Parietal lobe (tissue), 1 donor: ENCODE data around the gene TMEM63A. TPM values are rescaled to one million over a fixed set of nuclear protein-coding genes. Genes with fewer than 3 reads are reported as not detected.

Experiments
- total RNA-seq: library from RNA; depleted of rRNA; stranded (reverse); fragments of >200 nt; gene quantifications from one replicate; pipeline ENCODE4 v1.2.3, GENCODE V29; 2014

TMEM63A gene
- 4.4 TPM for total RNA-seq

DNA sequence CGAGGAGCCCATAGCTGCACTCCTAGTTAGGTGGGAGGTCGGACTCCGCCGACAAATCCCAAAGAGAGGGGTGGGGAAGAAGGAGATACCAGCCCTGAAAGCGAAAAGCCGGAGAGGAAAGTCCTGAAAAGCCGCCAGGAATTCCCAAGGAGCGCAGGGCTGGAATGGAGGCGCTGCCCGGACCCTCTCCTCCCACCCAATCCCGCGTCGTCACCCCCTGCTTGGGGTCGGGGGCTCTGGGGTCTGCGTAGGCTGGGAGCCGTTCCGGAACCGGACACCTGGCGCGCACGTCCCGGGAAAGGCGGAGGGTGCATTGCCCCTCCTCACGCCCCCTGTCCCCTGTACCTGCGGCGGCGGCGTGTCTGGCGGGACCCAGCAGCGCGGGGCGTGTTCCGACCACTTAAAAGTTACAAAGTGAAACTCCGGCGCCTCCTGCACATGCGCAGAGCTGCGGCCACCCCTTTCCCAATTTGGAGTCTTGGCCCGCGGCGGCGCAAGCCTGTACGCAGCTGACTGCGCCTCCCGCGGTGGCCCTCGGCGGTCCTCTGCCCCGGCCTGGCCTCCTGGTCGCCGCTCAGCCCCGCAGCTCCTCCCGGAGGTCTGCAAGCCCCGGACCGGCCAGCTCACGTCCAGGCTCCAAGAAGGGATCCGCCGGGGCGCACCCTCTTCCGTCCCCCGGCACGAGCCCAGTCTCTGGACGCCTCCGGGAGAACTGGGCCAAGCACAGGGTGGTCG is at the start of gene TMEM63A:
Gene TMEM63A, minus strand, starts transcription at position 422 of the 735 bp plus-strand sequence. CDS start 4,800 bp downstream, outside the sequence.

DNA sequence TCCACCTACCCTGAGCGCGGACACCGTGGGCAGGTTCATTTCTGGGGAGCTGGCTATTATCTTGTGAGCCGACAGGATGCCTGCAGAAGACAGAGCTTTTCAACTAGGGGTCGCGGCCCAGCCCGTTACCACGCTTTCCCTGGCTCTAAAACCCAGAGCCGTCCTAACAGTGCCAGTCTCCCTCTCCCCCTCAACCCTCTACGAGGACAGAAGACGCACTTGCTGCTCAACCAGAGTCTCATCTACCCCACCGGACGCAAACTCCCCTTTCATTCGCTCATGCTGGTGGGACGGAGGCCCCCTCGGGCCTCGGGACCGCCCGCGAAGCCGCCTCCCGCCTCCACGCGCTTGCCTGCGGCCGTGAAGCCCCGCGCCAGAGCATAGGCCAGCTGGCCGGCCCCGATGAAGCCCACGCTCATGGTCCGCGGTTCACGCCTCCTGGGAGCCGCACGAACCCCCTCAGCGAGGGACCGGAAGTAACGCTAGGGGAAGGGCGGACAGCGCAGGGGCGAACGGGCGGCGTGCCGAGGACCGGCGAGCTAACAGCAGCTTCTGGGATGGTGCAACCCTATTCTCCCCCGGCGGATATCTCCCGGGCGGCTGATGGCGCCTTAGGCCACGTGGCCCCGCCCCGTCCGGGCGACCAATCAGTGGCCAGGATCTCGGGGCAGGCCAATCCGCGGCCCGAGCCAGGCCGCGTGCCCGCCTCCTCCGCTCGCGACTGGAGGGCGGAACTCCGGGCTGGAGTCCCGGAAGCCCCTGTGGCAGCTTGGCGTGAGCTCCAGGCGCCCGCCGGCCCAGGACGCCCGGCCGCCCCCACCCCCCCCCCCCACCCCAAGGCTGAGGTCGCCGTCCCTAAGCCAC is 41.7 kb upstream of the TMEM63A start, which contains the start of gene PYCR2:
Gene PYCR2, minus strand, starts transcription at position 559 of the 864 bp plus-strand sequence. Its CDS starts 140 bp downstream, at position 419.

DNA sequence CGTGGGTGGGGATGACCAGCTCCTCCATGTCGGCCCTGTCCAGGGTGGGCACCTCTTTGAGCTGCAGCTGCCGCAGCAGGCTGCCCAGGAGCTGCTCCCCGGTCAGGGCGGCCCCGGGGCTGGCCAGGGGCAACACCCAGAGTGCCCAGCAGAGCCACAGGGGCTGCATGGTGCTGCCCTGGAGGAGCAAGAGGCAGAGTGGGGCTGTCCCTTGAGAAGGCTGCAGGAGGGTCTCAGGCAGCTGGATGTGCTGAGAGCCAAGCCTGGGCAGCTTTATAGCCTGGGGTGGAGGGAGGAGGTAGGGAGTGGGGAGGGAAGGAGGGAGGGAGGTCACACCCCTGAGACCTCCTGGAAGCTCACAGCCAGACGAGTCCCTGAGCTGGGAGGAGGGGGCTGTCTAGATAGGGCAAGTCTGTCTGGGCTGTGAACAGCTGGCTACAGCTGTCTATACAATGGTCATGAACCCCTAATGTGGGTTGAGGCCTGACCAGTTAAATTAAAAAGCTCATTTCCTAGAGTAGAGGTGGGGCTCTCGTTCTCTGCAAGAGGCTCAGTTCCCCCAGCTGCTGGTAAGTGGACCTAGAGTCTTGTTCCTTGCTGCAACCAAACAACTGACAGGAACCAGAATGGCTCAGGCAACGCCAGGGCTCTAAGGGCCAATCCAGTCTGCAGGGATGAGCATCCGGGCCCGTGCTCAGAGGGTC is 6.9 kb upstream of the TMEM63A start, which contains the start of gene LEFTY1:
Gene LEFTY1, minus strand, starts transcription at position 249 of the 704 bp plus-strand sequence. Its CDS starts 80 bp downstream, at position 169.

DNA sequence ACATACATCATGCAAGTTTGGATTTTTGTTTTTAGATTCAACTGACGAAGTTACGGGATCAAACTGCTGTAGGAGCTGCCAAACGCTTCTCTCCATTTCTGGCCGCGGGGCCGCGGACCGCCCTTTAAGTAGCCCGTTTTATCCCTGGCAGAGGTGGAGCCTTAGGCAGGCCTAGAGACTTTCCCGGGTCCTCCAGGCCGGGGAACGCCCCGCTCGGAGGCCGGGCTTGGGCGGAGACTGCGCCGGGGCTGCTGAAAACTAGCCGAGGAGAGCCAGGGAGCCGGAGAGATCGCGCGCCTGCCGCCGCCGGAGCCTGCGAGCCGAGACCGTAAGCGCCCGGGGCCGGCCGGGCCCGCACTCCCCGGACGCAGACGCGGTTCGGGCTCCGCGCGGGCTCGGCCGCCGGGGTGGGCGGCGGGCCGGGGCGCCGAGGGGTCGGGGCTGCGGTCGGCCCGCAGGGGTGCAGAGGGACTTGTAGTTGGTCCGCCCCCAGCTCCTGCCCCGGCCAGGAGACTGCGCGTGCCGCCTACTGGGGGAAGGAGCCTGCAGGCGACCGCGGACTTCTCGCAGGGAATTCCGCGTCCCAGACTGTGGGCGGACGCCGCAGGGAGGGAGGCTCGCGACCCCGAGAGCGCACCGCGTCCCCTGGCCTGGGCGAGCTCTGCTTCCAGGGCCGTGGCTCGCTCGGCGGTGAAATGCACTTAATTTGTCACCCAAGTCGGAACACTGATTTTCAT is 72.2 kb downstream of the TMEM63A start, which contains the start of gene EPHX1:
Gene EPHX1, plus strand, starts transcription at position 283 of the 737 bp plus-strand sequence. CDS start 18,606 bp downstream, outside the sequence.

Other genes with a start within 250 kb of the TMEM63A start
- 109 TPM for gene ENAH, start 229.3 kb downstream of the TMEM63A start, total RNA-seq
- gene SRP9, start 104.6 kb downstream of the TMEM63A start, total RNA-seq = 262 TPM
- gene EPHX1, start 72.3 kb downstream of the TMEM63A start, total RNA-seq = 9.4 TPM
- not detected for gene LEFTY1, start 6.8 kb upstream of the TMEM63A start, total RNA-seq
- 21.9 TPM for gene PYCR2, start 41.9 kb upstream of the TMEM63A start, total RNA-seq
- not detected for gene LEFTY2, start 58.8 kb upstream of the TMEM63A start, total RNA-seq
- gene SDE2, start 117.0 kb upstream of the TMEM63A start, total RNA-seq = 21.9 TPM
- 311 TPM for gene H3-3A, start 180.3 kb upstream of the TMEM63A start, total RNA-seq